Measurements from ENCODE around the gene ABHD6.

The ABHD6 gene

DNA sequence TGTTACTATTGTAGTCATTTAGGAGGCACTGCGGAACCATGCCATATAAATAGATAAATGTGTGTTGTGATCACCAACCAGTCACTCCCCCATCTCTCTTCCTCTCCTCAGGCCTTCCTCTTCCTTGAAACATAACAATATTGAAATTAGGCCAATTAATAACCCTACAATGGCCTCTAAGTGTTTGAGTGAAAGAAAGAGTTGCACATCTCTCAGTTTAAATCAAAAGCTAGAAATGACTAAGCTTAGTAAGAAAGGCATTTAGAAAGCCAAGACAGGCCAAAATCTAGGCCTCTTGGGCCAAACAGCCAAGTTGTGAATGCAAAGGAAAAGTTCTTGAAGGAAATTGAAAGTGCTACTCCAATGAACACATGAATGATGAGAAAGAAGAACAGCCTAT is 18.7 kb upstream of the ABHD6 start:
- TF ChIP-seq YY1 (IDR thresholded peaks at IDR 0.05; ENCODE audit: low read depth) (no peak), USF1 (IDR thresholded peaks at IDR 0.05) (no peak), ZBTB7A (IDR thresholded peaks at IDR 0.05; ENCODE audit: low read depth) (no peak), RAD21 (IDR thresholded peaks at IDR 0.05; ENCODE audit: low read depth) (no peak), EGR1 (IDR thresholded peaks at IDR 0.05) (no peak), FOXM1 (IDR thresholded peaks at IDR 0.05; ENCODE audit: borderline replicate concordance, low read depth) (no peak), TAF1 (IDR thresholded peaks at IDR 0.05; ENCODE audit: low read depth) (no peak), TCF12 (IDR thresholded peaks at IDR 0.05; ENCODE audit: low read depth) (no peak), MAX (IDR thresholded peaks at IDR 0.05) (no peak), CREB1 (IDR thresholded peaks at IDR 0.05; ENCODE audit: low read depth) (no peak), NFIC (IDR thresholded peaks at IDR 0.05) (no peak), TEAD4 (IDR thresholded peaks at IDR 0.05) (no peak), EP300 (IDR thresholded peaks at IDR 0.05; ENCODE audit: borderline replicate concordance) (no peak), REST (IDR thresholded peaks at IDR 0.05; ENCODE audit: low read depth) (no peak), CEBPB (IDR thresholded peaks at IDR 0.05) (no peak)

DNA sequence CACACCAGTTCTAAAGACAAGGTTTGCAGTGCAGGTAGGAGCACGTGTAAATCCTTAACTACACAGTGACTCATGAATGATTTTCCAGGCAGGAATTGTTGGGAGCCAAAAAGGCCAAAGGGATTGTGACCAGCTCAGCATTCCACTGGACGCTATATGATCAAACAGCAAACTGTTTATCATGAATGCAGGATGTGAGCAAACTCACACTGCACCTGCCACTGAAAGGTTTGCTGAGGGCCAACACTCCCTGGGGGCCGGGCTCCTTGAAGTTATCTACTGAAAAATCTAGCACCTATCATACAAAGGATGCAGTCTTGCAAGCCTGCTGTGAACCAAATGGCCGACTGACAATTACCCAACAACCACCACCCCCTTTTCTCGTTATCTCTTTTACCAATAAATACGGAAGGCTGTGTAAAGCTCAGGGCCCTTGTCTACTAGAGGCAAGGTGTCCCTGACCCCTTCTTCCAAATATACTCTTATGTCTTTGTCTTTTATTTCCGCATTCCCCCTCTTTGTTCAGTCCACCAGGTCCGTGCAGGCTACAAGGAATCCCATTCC is 15.3 kb upstream of the ABHD6 start:
- no peak for TF ChIP-seq CEBPB (IDR thresholded peaks at IDR 0.05)
- TF ChIP-seq REST (IDR thresholded peaks at IDR 0.05; ENCODE audit: low read depth) = no peak
- no peak for TF ChIP-seq YY1 (IDR thresholded peaks at IDR 0.05; ENCODE audit: low read depth)
- TF ChIP-seq TAF1 (IDR thresholded peaks at IDR 0.05; ENCODE audit: low read depth) = no peak
- no peak for TF ChIP-seq USF1 (IDR thresholded peaks at IDR 0.05)
- no peak for TF ChIP-seq EP300 (IDR thresholded peaks at IDR 0.05; ENCODE audit: borderline replicate concordance)
- no peak for TF ChIP-seq CREB1 (IDR thresholded peaks at IDR 0.05; ENCODE audit: low read depth)
- TF ChIP-seq TCF12 (IDR thresholded peaks at IDR 0.05; ENCODE audit: low read depth) = no peak
- TF ChIP-seq FOXM1 (IDR thresholded peaks at IDR 0.05; ENCODE audit: borderline replicate concordance, low read depth) = no peak
- TF ChIP-seq ZBTB7A (IDR thresholded peaks at IDR 0.05; ENCODE audit: low read depth) = no peak
- TF ChIP-seq NFIC (IDR thresholded peaks at IDR 0.05) = no peak
- no peak for TF ChIP-seq MAX (IDR thresholded peaks at IDR 0.05)
- no peak for TF ChIP-seq EGR1 (IDR thresholded peaks at IDR 0.05)
- no peak for TF ChIP-seq TEAD4 (IDR thresholded peaks at IDR 0.05)
- no peak for TF ChIP-seq RAD21 (IDR thresholded peaks at IDR 0.05; ENCODE audit: low read depth)

DNA sequence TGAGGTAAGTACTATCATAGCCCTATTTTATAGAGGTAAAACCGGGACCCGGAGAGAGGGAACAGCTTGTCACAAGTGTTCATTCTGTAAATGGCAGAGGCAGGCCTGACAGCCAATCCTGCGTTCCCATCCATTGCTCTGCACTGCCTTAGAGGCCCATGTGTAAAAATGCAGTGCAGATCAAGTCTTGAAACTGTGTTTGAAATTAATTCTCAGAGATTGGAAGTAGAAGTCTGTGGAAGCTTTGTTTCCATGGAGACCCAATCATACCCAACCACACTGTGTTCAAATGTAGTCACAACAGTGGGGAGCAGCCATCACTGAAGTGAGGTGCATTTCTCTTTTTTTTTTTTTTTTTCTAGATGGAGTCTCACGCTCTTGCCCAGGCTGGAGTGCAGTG is 13.7 kb upstream of the ABHD6 start:
- TF ChIP-seq ZBTB7A (IDR thresholded peaks at IDR 0.05; ENCODE audit: low read depth) = no peak
- no peak for TF ChIP-seq REST (IDR thresholded peaks at IDR 0.05; ENCODE audit: low read depth)
- no peak for TF ChIP-seq TCF12 (IDR thresholded peaks at IDR 0.05; ENCODE audit: low read depth)
- TF ChIP-seq EGR1 (IDR thresholded peaks at IDR 0.05) = no peak
- TF ChIP-seq USF1 (IDR thresholded peaks at IDR 0.05) = no peak
- TF ChIP-seq NFIC (IDR thresholded peaks at IDR 0.05) = no peak
- no peak for TF ChIP-seq EP300 (IDR thresholded peaks at IDR 0.05; ENCODE audit: borderline replicate concordance)
- TF ChIP-seq YY1 (IDR thresholded peaks at IDR 0.05; ENCODE audit: low read depth) = no peak
- no peak for TF ChIP-seq FOXM1 (IDR thresholded peaks at IDR 0.05; ENCODE audit: borderline replicate concordance, low read depth)
- TF ChIP-seq TEAD4 (IDR thresholded peaks at IDR 0.05) = no peak
- no peak for TF ChIP-seq CEBPB (IDR thresholded peaks at IDR 0.05)
- TF ChIP-seq CREB1 (IDR thresholded peaks at IDR 0.05; ENCODE audit: low read depth) = no peak
- no peak for TF ChIP-seq MAX (IDR thresholded peaks at IDR 0.05)
- no peak for TF ChIP-seq RAD21 (IDR thresholded peaks at IDR 0.05; ENCODE audit: low read depth)
- TF ChIP-seq TAF1 (IDR thresholded peaks at IDR 0.05; ENCODE audit: low read depth) = no peak
